Spleen (tissue), 7 donors: ENCODE results near the gene JOSD1.

ENCODE experiments used
- POLR2A ChIP-seq, 3 donors: fragments of 450-650 bp; IDR thresholded peaks; one replicate each; pipeline ENCODE4 v1.5.1; 2017; ENCODE audit warnings: antibody characterized with exemption in 3 of 3, mild to moderate bottlenecking in 1 of 3
- POLR2AphosphoS5 ChIP-seq, 3 donors: sonication (generic); formaldehyde crosslinking; IDR thresholded peaks; one replicate each; pipeline ENCODE4 v1.5.1; 2017; ENCODE audit warnings: antibody characterized with exemption in 3 of 3
- TF ChIP-seq, protein P1 (sequence below), 11 experiments: fragments of 200-600 bp in 7 of 11; fragments of 450-650 bp in 4 of 11; sonication (generic) in 4 of 11; IDR thresholded peaks in 8 of 11; conservative IDR thresholded peaks in 3 of 11; 1 replicate in 7 of 11; 2 replicates in 4 of 11; pipeline versions ENCODE4 v1.4.0 to v1.8.0; 2016 to 2021; ENCODE audit warnings: antibody characterized with exemption in 11 of 11, inconsistent platforms in 4 of 11, mild to moderate bottlenecking in 1 of 11
- donor health status: DM: no; HTN: no; CAD: no; lungs with moderate emphysema.
- donor health status: DM: no; HTN: no; CAD: no.
- donor health status: DM: no; HTN: no; CAD: no.

DNA sequence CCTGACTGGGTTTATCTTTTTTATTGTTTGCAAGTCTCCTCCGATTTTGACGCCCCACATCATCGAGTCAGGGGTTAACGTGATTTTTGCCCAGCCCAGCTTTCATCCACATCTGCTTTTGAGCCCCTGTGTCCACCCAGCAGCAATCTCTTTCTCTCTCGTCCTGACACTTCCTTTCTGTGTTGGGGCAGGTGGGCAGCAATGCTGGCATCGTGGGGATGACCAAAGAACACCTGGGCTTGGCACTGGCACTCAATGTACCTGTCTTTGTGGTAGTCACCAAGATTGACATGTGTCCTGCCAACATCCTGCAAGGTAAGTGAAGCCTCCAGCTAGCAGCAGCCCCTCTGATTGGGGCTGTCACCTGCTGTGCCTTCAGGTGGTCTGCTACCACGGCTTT, 20.8 kb upstream of the JOSD1 start:
- TF ChIP-seq, protein P1, sequence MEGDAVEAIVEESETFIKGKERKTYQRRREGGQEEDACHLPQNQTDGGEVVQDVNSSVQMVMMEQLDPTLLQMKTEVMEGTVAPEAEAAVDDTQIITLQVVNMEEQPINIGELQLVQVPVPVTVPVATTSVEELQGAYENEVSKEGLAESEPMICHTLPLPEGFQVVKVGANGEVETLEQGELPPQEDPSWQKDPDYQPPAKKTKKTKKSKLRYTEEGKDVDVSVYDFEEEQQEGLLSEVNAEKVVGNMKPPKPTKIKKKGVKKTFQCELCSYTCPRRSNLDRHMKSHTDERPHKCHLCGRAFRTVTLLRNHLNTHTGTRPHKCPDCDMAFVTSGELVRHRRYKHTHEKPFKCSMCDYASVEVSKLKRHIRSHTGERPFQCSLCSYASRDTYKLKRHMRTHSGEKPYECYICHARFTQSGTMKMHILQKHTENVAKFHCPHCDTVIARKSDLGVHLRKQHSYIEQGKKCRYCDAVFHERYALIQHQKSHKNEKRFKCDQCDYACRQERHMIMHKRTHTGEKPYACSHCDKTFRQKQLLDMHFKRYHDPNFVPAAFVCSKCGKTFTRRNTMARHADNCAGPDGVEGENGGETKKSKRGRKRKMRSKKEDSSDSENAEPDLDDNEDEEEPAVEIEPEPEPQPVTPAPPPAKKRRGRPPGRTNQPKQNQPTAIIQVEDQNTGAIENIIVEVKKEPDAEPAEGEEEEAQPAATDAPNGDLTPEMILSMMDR (IDR thresholded peaks at IDR 0.05 in 8 of 11, conservative IDR thresholded peaks at IDR 0.05 in 3 of 11), result no peak
- TF ChIP-seq POLR2A (IDR thresholded peaks at IDR 0.05), result no peak
- TF ChIP-seq POLR2AphosphoS5 (IDR thresholded peaks at IDR 0.05), result no peak
